HG02623 (cell line): ENCODE measurements around the gene EMCN.
"Not testable (repeated sequence)": the region's sequence is repeated elsewhere in the genome, so short reads cannot be mapped to it uniquely, and the experiment has no call there.

Source experiments
- ATAC-seq: cut with Tn5 transposase; IDR thresholded peaks from one replicate; pipeline ENCODE4 v1.9.1; 2021; ENCODE audit warnings: moderate library complexity; ENCODE audit not compliant: unreplicated experiment

EMCN gene, protein sequence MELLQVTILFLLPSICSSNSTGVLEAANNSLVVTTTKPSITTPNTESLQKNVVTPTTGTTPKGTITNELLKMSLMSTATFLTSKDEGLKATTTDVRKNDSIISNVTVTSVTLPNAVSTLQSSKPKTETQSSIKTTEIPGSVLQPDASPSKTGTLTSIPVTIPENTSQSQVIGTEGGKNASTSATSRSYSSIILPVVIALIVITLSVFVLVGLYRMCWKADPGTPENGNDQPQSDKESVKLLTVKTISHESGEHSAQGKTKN

DNA sequence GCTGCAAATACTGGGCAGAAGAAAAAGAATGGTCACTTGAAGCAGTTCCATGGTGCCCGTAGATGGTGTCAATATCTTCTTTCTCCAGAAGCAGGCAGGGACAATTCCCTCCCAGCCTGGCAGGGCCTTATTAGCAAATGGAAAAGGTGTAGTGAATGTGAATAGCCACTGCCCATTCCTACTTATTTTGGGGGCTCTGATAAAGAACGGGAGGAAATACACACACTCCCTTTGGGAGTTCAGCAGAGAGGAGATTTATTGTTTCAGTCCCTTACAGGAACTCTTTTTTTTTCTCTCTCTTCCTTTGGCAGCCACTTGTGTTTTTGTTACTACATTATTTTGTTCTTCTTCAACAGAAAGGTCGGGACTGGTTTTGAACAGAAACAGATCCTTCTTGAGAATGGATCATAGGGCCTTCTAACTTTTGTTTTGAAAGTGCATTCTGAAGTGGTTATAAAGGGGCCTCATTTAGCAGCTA, at the start of gene EMCN:
TSS of gene EMCN (minus strand) at position 159 of the 478 bp plus-strand sequence. CDS start at position 51, 108 bp downstream.
- ATAC-seq, result no peak

DNA sequence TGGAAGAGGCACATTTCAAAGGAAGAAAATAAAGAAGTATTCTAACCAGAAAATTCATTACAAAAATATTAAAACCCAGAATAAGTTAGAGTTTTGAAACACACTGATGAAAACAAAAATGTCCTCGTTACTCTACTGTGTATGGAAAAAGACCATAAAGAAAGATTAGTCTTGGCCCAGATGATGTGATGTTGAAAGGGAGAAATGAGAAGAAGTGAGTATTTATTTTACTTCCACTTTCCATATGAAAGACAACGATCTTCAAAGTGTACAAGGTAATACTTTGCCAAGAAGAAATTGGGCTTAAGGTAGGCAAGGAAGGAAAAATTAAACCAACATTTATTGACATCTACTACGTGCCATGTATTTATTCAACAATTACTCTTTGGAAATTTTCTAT, 48.6 kb upstream of the EMCN start:
- peak; percentile 39 for ATAC-seq

DNA sequence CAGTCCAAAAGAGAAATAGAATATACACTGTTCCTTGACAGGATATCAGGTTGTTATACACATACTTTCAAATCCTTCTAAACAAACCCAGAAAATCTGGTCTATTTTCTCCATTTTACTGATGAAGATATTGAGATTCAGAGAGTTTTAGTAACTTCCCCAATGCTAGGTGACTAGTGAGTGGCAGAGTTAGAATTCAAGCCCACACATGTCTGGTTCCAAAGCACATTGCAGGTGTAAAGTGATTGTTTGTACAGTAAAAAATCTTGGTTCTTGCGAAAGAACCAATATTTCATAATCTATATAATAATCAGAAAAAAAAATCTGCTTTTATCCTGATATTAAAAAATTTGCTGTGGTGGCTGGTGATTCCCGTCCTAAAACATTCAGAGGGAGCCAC, 39.5 kb upstream of the EMCN start:
- no peak for ATAC-seq

DNA sequence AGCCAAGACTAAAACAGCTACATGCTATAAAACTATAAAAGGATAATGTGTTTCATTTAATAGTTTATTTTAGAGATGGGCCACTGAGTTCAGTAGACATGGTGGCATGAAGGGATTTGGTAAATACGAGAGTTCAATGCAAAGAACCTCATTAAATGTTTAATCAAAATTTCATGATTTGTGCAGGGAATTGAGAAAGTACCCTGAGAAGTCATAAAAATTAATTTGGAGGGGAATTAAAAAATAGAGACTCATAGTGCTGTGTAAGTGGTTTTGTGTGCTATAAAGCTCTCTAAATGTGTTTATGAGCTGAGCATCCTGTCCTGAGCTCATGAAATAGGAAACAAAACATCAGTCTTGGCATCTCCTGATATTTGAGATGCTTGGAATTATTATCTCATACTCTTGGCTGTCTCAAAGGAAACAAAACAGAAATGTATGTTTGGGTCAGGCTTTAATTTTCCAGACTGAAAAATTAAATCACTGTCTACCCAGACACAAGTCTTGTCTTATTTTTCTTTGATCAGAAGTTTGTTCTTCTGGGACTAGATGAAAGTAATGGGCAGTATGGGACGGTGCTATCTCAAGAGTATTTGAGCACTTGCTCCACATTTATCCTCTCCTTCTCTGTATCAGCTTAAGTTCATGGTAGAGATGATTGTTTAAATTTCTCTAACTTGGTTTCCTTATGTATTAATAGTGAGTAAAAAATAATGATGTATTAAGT, 38.0 kb upstream of the EMCN start:
- no peak for ATAC-seq

DNA sequence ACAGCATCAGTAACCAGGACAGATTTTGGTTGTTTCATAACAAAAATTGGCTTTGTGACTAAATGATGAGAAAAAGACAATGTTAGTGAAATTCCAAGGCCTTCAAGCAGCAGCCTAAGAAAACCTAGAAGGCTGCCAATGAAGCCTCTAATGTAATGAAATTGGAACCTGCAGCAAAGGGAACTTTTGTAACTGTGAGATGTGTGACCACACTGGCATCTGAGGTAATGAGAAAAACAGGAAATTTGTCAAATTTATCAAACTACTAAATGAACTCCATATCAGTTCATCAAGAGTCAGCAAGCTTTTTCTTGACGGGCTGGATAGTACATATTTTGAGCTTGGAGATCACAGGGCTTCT, 30.4 kb upstream of the EMCN start:
- ATAC-seq, result no peak

DNA sequence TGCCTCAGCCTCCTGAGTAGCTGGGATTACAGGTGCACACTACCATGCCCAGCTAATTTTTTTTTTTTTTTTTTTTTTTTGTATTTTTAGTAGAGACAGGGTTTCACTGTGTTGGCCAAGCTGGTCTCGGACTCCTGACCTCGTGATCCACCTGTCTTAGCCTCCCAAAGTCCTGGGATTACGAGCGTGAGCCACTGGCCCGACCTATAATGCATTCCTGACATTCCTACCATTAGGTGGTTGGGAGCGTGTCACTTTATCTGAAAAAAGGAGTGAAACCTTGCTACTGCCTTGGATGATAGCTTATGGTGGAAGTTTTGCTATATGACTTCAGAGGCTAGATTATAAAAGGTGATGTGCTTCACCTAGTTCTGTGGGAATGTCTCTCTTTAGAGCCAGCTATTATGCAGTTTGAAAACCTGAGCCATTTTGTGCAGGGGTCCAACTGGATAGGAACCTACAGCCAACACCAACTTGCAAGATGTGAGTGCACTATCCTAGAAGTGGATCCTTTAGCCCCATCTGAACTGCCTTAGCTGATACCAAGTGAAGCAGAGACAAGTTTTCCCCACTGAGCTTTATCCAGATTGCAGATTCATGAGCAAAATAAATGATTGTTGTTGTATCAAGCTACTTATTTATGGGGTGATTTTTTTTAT, 29.8 kb upstream of the EMCN start:
- no peak for ATAC-seq

DNA sequence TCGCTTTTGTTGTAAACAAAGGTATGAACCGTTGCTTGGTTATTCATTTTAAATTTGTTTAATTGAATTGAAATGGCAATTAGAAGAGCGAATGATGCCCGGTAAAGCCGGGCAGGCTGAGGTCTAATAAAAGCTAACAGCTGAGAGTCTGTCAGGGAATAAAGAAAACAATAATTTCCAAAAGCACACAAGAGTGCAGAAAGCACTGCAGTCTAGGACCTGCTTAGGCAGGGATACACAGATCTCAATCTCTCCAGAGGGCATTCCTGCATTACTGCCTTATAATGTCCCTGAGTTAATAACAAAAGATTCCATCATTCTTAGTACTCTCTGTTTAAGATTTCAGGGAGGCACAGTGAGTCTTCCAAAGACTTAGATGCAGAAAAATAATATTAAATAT, 27.6 kb upstream of the EMCN start:
- no peak for ATAC-seq

DNA sequence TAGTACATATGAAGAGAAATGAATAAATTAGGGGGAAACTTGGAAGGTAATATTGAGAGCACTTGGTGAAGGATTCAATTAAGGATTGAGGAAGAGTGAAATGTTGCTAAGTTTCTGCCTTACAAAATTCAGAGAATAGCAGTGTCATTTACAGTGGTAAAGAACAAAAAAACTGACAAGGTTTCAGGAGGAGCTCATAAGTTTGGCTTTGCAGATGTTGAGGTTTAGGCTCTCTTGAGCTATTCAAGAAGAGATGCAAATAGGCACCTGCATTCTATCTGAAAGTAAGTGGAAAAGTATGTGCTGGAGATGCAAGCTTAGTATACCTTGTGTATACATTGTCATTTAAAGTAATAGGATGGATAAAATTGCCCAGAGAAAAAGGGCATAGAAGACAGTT, 22.3 kb upstream of the EMCN start:
- no peak for ATAC-seq

DNA sequence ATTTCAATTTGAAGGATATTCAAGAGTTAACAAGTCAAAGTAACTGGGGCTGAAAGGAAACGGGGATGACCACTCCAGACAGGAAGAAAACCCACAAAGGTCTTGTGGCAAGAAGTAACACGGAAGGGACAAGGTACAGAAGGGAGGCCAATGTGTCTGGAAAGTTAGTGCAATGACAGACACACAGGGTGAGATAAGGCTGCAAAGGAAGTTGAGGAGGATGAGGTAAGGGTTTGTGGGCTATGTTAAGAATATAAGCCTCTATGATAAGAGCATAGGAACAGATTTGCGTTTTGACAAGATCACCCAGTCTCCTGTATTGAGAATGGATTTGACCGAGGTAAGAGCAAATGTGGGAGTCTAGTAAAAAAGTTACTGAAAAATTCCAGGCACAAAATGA, 21.9 kb upstream of the EMCN start:
- no peak for ATAC-seq

DNA sequence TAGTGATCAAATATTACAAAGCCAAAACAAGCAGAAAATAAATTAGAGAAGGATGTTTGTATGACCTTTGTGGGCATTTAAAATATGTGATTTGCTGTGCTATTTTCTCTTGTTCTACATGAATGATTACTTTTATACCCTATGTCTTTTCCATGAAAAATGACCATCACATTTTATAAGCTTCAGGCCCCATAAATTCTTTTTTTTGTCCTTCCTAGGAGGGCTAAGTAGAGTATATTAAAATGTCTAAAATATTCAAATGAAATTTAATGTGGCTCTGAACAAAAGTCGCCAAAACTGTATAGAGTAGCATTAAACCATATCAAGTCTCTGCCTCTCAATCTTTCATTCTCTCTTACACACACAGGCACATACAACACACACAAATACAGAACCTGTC, 15.9 kb upstream of the EMCN start:
- ATAC-seq, result no peak

DNA sequence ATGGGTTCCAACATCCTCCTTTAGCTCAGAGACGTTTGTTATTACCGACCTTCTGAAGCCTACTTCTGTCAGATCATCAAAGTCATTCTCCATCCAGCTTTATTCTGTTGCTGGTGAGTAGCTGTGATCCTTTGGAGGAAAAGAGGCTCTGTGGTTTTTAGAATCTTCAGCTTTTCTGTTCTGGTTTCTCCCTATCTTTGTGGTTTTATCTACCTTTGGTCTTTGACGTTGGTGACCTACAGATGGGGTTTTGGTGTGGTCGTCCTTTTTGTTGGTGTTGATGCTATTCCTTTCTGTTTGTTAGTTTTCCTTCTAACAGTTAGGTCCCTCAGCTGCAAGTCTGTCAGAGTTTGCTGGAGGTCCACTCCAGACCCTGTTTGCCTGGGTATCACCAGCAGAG, 12.3 kb upstream of the EMCN start:
- not testable (repeated sequence) for ATAC-seq

DNA sequence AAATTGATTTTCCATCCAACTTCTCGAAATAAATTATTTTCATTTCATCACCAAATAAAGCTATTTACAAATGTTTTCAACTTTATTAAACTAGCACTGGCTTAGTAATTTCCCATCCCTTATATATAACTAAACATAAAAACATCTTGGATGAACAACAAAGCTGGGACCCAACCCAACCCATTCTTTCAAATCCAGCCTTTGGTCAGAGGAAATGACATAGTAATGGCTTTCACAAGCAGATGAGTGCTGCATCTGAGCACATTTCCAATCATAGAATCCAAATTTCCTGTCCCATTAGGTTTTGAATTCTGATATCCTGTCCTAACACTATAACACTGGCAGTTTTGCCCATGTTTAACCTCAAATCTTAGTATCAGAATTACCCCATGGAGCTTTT, 7.9 kb upstream of the EMCN start:
- no peak for ATAC-seq

DNA sequence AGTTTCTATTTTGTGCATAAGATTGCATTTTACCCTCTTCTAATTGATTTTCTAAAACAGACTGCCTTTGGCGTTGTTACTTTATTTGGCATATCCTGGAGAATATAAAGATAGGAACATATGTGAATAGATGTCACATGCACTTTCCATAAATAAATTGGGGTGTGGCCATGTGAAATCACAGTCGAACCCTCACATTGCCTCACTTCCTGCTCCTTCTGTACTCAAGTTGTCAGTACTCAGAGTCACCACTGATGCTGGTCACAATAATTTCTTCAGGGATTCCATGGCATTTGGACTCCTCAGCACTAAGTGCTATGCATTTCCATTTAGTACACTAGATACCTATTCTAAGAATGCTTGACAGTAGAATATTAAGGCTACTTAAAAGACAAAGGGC, 1.4 kb upstream of the EMCN start:
- ATAC-seq, result no peak

DNA sequence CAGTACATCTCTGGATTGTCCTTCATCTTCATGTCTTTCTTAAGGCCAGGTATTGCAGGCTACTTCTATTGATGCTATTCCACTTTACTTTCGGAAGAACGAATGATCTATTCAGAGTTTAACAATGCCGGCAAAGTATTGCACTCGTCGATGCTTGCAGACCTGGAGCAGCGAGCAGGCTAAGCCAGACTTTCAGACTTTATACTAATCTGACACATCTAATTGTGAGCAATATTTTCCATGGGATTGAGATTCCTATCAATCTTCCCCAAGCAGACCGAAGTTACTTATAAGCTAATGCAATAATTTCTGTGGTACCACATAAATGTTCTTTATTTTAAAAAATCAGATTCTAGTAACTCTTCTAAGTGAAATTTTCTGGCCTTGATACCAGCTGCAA, 1.6 kb downstream of the EMCN start:
- no peak for ATAC-seq

DNA sequence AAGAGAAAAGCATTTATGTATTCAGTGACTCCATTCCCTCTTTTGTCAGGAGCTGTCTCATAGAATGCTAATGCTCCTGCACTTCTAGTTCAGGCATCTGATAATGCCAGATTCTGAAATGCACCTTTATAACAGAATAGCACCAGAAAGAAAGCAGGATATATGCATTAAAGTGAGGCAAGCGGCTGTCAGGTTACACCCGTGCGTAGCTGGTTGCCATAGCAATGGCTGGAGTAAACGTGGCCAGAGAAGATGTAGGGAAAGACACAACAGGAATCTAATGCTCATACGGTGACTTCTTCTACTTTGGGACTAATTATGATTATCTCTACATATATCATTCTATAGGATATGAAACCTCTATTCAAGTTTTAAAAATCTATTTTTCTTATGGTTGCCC, 5.9 kb downstream of the EMCN start:
- no peak for ATAC-seq

DNA sequence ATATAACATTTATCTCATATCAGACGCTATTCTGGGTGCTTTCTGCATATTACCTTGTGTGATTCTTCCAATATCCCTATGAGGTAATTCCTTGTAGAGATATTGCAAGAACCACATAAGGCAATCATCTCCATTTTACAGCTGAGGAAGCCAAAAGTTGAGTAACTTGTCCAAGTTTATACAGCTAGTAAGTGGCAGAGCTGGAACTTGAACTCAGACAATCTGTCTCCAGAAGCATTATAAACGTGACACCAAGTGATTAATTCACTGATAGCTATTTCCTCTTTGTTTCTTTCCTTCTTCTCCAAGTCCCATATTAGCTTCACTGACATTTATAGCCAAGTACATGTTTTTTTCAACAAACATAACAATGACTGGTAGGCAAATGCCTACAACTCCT, 7.3 kb downstream of the EMCN start:
- ATAC-seq, result no peak

DNA sequence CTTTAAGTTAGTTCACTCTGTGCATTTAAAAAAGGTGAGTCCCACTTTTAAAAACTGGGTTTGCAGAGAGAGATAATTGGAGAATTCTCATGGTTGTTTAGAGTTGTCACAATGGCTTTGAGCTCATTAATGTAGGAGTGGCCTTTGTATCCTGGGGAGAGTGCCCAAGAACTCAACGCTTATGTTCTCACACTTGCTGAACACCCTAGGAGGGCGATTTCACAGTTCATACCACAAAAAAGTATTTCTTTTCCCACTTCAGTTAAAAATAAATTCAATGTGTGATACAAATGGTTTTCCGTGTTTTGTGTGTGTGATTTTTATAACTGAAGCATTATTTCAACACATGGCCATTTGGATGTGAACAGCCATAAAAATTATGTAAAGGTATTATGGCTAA, 8.4 kb downstream of the EMCN start:
- ATAC-seq, result no peak

DNA sequence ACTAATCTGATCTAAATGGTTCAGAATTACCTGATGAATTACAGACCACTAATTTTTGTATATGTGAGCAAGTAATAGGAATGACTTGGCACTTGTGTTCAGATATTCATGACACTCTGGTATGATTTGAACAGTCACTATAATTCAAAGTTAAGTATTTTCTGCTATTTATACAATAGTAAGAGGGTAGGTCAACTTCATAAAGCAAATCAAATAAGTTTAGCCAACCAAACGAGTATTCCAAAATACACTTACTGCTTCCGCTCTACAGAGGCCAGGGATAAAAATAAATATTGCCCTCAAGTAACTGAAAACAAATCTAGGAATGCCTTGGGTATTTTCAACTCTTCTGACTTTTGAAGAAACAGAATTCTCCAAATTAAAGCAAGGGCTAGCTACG, 9.1 kb downstream of the EMCN start:
- no peak for ATAC-seq

DNA sequence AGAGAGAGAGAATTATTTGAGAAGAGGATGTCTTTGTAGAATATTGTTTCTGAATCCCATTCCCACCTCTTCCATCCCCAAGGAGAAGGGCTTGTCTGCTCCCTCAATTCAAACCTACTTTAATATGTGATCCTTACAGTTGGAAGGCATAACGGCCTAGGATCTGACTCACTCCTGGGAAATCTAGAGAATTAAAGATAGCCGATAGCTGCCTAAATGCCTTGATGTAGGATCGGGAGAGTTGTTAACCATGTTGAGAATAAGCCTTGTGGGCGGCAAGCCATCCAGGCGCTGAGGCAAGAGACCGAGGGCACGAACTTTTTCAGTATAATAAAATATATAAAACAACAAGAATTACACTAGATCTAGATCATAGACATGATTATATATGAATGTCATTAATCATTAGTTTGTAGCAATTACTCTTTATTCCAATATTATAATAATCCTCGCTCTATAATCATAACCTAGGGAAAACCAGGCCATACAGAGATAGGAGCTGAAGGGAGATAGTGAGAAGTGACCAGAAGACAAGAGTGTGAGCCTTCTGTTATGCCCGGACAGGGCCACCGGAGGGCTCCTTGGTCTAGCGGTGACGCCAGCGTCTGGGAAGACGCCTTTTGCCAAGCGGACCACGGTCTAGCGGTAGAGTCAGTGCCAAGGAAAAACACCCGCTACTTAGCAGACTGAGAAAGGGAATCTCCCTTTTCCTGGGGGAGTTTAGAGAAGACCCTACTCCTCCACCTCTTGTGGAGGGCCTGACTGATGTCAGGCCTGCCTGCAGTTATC, 13.5 kb downstream of the EMCN start:
- ATAC-seq, result no peak

DNA sequence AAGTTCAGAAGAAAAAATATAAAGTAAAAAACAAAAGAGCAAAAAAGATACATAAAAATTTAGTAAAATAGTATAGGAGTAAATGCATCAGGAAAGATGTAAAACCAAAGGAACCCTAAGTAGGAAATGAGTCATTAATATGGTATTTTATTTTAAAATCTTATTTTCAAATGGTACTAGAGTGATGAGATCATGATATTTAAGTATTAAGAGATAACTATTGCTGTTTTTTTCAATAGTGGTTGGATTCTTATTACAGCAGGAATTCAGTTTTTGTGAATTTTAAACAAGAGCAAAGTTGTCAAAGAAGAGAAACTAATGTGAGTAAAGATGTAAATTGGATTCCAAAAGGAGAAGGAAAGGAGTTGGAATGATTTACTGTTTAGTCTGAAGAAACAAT, 20.0 kb downstream of the EMCN start:
- no peak for ATAC-seq

DNA sequence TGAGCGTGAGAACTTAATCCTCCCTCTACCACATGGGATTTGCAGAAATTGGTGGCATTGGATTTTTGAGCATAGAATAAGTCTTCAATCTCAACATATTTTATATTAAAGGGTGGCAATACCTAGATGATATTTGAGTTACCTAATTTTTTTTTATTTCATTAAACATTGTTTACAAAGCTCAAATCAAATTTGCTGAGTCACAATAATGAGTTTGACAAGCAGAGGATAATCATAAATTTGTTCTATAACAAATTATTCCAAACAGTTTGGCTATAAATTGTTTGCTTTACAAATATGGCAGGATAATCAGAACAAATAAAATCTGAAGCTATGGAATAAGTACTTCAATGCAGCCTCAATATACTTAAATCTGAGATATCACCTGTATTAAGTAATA, 22.7 kb downstream of the EMCN start:
- ATAC-seq, result no peak
